Fibroblast of pulmonary artery (primary cell): Measurements from ENCODE around the gene CACNA1B.

Source experiments
- DNase-seq: peaks from one replicate; pipeline ENCODE4 v3.0.0-alpha.2; 2010; ENCODE audit warnings: low read depth
- H3K4me3 ChIP-seq: replicated peaks from 2 replicates; pipeline ENCODE4 v1.5.1; 2011; ENCODE audit warnings: low read depth, mild to moderate bottlenecking, control low read depth, low read length, moderate library complexity
- CTCF ChIP-seq: IDR thresholded peaks from 2 replicates; pipeline ENCODE4 v1.5.1; 2011; ENCODE audit warnings: mild to moderate bottlenecking, control low read depth, low read length, inconsistent platforms; ENCODE audit errors: missing control alignments

The CACNA1B gene

GRCh38 chr9:137924761-137925369 is 47.3 kb downstream of the CACNA1B start:
- no peak overlapping the region for H3K4me3 ChIP-seq
- TF ChIP-seq CTCF, result no peak
- DNase-seq, result no peak

GRCh38 chr9:137943655-137944054 is 66.1 kb downstream of the CACNA1B start:
- no peak for DNase-seq
- TF ChIP-seq CTCF, result no peak
- H3K4me3 ChIP-seq, result no peak overlapping the region

- DNase-seq, result no peak
- H3K4me3 ChIP-seq, result no peak overlapping the region
- TF ChIP-seq CTCF, result no peak
Observed at GRCh38 chr9:137945581-137945980, 68.0 kb downstream of the CACNA1B start.

GRCh38 chr9:137946993-137947392 is 69.4 kb downstream of the CACNA1B start:
- H3K4me3 ChIP-seq, result no peak overlapping the region
- TF ChIP-seq CTCF, result no peak
- DNase-seq, result no peak

GRCh38 chr9:137948642-137949041 is 71.1 kb downstream of the CACNA1B start:
- no peak overlapping the region for H3K4me3 ChIP-seq
- TF ChIP-seq CTCF, result no peak
- DNase-seq, result no peak

- DNase-seq, result no peak
- no peak for TF ChIP-seq CTCF
- H3K4me3 ChIP-seq, result no peak overlapping the region
Observed at GRCh38 chr9:137949260-137949659, 71.7 kb downstream of the CACNA1B start.

GRCh38 chr9:137951107-137951506 is 73.5 kb downstream of the CACNA1B start:
- no peak for DNase-seq
- H3K4me3 ChIP-seq, result no peak overlapping the region
- TF ChIP-seq CTCF, result no peak
